Measurements from ENCODE around the gene NSF. TPM values are rescaled to one million over a fixed set of nuclear protein-coding genes. Genes with fewer than 3 reads are reported as not detected.
"Not testable (repeated sequence)": the region's sequence is repeated elsewhere in the genome, so short reads cannot be mapped to it uniquely, and the experiment has no call there.

The NSF gene
- total and polyA plus RNA-seq, 10 of the 15 experiments (the other 5 are each of a cell fraction or from before 2014, with no cell fraction given) = 6.8 to 25.6 (median 16.8) TPM

DNA sequence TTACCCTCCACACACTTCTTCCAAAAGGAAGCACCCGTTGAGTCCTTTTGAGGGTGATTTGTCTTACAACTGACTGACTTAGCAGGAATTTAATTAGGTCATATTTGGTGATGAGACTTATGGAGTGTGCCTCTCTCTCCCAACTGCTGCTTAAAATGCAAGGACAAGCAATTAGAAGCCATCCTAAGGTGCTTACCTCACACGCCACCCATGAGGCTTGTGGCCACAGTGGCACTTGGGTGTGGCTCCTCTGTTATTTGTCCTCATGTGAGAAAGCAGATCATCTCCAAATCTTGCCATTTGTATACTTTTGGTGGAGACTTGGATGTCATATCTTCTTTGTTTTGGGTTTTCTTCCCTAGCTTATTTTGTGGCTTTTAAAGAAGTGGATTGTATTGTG, 166.4 kb downstream of the NSF start:
- Histone ChIP-seq H3K9me3 (replicated peaks; ENCODE audit: control insufficient read depth, insufficient read depth, low read length) (no peaks in the 10 kb centered on the region), H3K36me3 (ENCODE audit: control insufficient read depth in 2 of 2, insufficient read depth in 2 of 2, low read length in 1 of 2) (peaks cover 3 to 18% of the 10 kb centered on the region in 2 experiments; a peak in 3 of 4 replicates), H4K20me1 (ENCODE audit: control insufficient read depth, insufficient read depth) (no peaks in the 10 kb centered on the region), H3K27ac (ENCODE audit: control insufficient read depth, insufficient read depth) (no peak overlapping the region), H2AFZ (ENCODE audit: control insufficient read depth, low read depth, low read length) (no peak overlapping the region), H3K4me1 (ENCODE audit: control insufficient read depth, insufficient read depth, low read length) (no peaks in the 10 kb centered on the region), H3K27me3 (replicated peaks in 1 of 2; ENCODE audit: control insufficient read depth in 2 of 2, insufficient read depth in 2 of 2, low read length in 1 of 2) (no peaks in the 10 kb centered on the region), H3K79me2 (ENCODE audit: control insufficient read depth, insufficient read depth, low read length) (no peaks in the 10 kb centered on the region), H3K9ac (ENCODE audit: control insufficient read depth, insufficient read depth, low read length) (no peak overlapping the region), H3K4me3 (no peak overlapping the region), H3K4me2 (ENCODE audit: control insufficient read depth, insufficient read depth) (no peak overlapping the region)
- POLR2A ChIA-PET = no interaction called here
- 97% methylated on average over 2 of the region's 2 CpGs for WGBS (ENCODE audit: insufficient coverage, insufficient replicate concordance, low lambda C conversion rate, missing lambda C conversion rate)
- BruUV-seq (replicated peaks) = no TSS peak
- FAIRE-seq (no peak), DNase-seq (ENCODE audit: low read depth, low spot score) (no peak), ATAC-seq (no peak)
- in situ Hi-C loops (cut with MboI) (no loop called here), intact Hi-C loops (cut with micrococcal nuclease; ENCODE audit: unreplicated experiment) (no loop called here)
- RAD21 ChIA-PET (ENCODE audit: unreplicated experiment) = no interaction called here
- SMC1A ChIA-PET (ENCODE audit: uncharacterized antibody, unreplicated experiment) = no interaction called here
- CTCF ChIA-PET = no interaction called here
- no peak for TF ChIP-seq HDAC6 (IDR thresholded peaks at IDR 0.05; ENCODE audit: unreplicated experiment)

DNA sequence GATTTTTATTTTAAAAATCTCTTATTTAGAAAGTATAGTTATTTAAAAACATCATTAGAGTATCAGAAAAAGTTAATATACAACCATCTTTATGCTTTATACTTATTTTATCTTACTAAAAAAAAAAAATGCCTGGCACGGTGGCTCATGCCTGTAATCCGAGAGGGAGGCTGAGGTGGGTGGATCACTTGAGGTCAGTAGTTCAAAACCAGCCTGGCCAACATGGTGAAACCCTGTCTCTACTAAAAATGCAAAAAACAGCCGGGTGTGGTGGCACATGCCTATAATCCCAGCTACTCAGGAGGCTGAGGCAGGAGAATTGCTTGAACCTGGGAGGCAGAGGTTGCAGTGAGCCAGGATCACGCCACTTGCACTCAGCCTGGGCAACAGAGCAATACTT, 167.1 kb downstream of the NSF start:
- H2AFZ ChIP-seq (ENCODE audit: control insufficient read depth, low read depth, low read length); H3K27me3 ChIP-seq (replicated peaks in 1 of 2; ENCODE audit: control insufficient read depth in 2 of 2, insufficient read depth in 2 of 2, low read length in 1 of 2); intact Hi-C loops (cut with micrococcal nuclease; ENCODE audit: unreplicated experiment); DNase-seq (ENCODE audit: low read depth, low spot score); H3K4me1 ChIP-seq (ENCODE audit: control insufficient read depth, insufficient read depth, low read length); ATAC-seq; H3K9me3 ChIP-seq (replicated peaks; ENCODE audit: control insufficient read depth, insufficient read depth, low read length); H3K4me3 ChIP-seq; H3K27ac ChIP-seq (ENCODE audit: control insufficient read depth, insufficient read depth); BruUV-seq (replicated peaks); H3K79me2 ChIP-seq (ENCODE audit: control insufficient read depth, insufficient read depth, low read length); FAIRE-seq; H4K20me1 ChIP-seq (ENCODE audit: control insufficient read depth, insufficient read depth); H3K9ac ChIP-seq (ENCODE audit: control insufficient read depth, insufficient read depth, low read length); RAD21 ChIA-PET (ENCODE audit: unreplicated experiment); in situ Hi-C loops (cut with MboI); H3K4me2 ChIP-seq (ENCODE audit: control insufficient read depth, insufficient read depth): not testable (repeated sequence)
- POLR2A ChIA-PET = interaction anchor here (0.5 kb wide), 1 partner anchor 236 kb away, joined by 6 read pairs; no protein-coding TSS in a partner anchor
- CTCF ChIA-PET = interaction anchor here (0.6 kb wide), 1 partner anchor 187 kb away, joined by 4 read pairs; no protein-coding TSS in a partner anchor
- SMC1A ChIA-PET (ENCODE audit: uncharacterized antibody, unreplicated experiment) = interaction anchor here (1.5 kb wide), 1 partner anchor 10 kb away, joined by 6 read pairs; no protein-coding TSS in a partner anchor
- 92% methylated on average over 4 of the region's 4 CpGs for WGBS (ENCODE audit: insufficient coverage, insufficient replicate concordance, low lambda C conversion rate, missing lambda C conversion rate)
- peaks cover 1 to 18% of the 10 kb centered on the region in 2 experiments; a peak in 3 of 4 replicates for H3K36me3 ChIP-seq (ENCODE audit: control insufficient read depth in 2 of 2, insufficient read depth in 2 of 2, low read length in 1 of 2)

All from GM12878 (cell line).